ENCODE measurements around the gene PRDM7. TPM values are rescaled to one million over a fixed set of nuclear protein-coding genes. Genes with fewer than 3 reads are reported as not detected.

Gene PRDM7
- total RNA-seq, 1 experiment from 2014 or later = not detected

DNA sequence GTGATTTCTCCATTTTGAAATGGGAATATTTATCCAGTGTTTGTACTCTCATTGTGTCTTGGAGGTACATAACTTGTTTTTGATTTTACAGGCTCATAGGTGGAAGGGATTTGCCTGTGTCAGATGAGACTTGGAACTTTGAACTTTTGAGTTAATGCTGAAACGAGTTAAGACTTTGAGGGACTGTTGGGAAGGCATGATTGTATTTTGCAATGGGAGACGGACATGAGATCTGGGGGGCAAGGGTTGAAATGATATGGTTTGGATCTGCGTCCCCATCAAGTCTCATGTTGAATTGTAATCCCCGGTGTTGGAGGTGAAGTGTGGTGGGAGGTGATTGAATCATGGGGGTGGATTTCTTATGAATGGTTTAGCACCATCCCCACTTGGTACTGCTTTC lies 21.8 kb downstream of the PRDM7 start:
- no TSS peak for BruUV-seq (replicated peaks)
- ChIA-PET POLR2A (ENCODE audit: unreplicated experiment) (no interaction called here), CTCF (no interaction called here)
- Histone ChIP-seq H3K36me3 (ENCODE audit: low read depth, low read length) (no peaks in the 10 kb centered on the region), H3K4me1 (ENCODE audit: insufficient read depth, low read length) (peaks cover 5% of the 10 kb centered on the region; the same call in 1 of the 2 replicates), H3K9me2 (replicated peaks; ENCODE audit: low read length) (no peaks in the 10 kb centered on the region), H4K20me1 (ENCODE audit: low read length) (no peaks in the 10 kb centered on the region), H3K27ac (ENCODE audit: low read length) (no peak overlapping the region), H3F3A (ENCODE audit: low read length, unreplicated experiment) (no peaks in the 10 kb centered on the region), H3K79me2 (ENCODE audit: low read length) (no peaks in the 10 kb centered on the region), H3K4me3 (ENCODE audit: low read length) (no peak overlapping the region), H3K27me3 (ENCODE audit: low read length) (no peaks in the 10 kb centered on the region), H3K9me3 (ENCODE audit: low read length) (peaks cover 6% of the 10 kb centered on the region; the same call in 1 of the 2 replicates), H3K4me2 (ENCODE audit: low read length) (no peak overlapping the region), H2AFZ (ENCODE audit: low read length) (no peak overlapping the region), H3K9ac (ENCODE audit: low read length) (no peak overlapping the region)
- intact Hi-C loops (cut with micrococcal nuclease) = no loop called here
- DNase-seq (no peak), ATAC-seq (no peak)
- TF ChIP-seq EZH2phosphoT487 (IDR thresholded peaks at IDR 0.05; ENCODE audit: borderline replicate concordance, low read length) = no peak
- no peak for TF ChIP-seq EZH2 (IDR thresholded peaks at IDR 0.05; ENCODE audit: low read length, unreplicated experiment)
- TF ChIP-seq, protein P1, sequence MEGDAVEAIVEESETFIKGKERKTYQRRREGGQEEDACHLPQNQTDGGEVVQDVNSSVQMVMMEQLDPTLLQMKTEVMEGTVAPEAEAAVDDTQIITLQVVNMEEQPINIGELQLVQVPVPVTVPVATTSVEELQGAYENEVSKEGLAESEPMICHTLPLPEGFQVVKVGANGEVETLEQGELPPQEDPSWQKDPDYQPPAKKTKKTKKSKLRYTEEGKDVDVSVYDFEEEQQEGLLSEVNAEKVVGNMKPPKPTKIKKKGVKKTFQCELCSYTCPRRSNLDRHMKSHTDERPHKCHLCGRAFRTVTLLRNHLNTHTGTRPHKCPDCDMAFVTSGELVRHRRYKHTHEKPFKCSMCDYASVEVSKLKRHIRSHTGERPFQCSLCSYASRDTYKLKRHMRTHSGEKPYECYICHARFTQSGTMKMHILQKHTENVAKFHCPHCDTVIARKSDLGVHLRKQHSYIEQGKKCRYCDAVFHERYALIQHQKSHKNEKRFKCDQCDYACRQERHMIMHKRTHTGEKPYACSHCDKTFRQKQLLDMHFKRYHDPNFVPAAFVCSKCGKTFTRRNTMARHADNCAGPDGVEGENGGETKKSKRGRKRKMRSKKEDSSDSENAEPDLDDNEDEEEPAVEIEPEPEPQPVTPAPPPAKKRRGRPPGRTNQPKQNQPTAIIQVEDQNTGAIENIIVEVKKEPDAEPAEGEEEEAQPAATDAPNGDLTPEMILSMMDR (conservative IDR thresholded peaks at IDR 0.05; ENCODE audit: low read depth, low read length) = no peak

DNA sequence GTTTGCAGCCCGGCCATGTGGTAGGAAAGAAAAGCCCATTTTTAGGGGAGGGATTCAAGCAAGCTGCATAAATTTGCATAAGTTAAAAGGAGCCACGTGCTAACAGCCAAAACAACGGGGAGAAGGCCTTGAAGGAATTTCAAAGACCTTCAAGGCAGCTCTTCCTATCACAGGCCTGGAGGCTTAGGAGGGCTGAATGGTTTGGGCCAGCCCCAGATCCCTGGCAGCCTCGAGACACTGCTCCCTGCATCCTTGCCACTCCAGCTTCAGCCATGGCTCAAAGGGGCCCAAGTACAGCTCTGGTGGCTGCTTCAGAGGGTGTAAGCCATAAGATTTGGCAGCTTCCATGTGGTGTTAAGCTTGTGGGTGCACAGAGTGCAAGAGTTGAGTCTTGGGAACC lies 22.6 kb downstream of the PRDM7 start:
- Histone ChIP-seq H3K36me3 (ENCODE audit: low read depth, low read length) (no peaks in the 10 kb centered on the region), H3K27me3 (ENCODE audit: low read length) (no peaks in the 10 kb centered on the region), H3K9ac (ENCODE audit: low read length) (no peak overlapping the region), H4K20me1 (ENCODE audit: low read length) (no peaks in the 10 kb centered on the region), H3K4me3 (ENCODE audit: low read length) (no peak overlapping the region), H3K4me2 (ENCODE audit: low read length) (no peak overlapping the region), H3K4me1 (ENCODE audit: insufficient read depth, low read length) (peaks cover 5% of the 10 kb centered on the region; the same call in 1 of the 2 replicates), H2AFZ (ENCODE audit: low read length) (no peak overlapping the region), H3F3A (ENCODE audit: low read length, unreplicated experiment) (no peaks in the 10 kb centered on the region), H3K79me2 (ENCODE audit: low read length) (no peaks in the 10 kb centered on the region), H3K9me2 (replicated peaks; ENCODE audit: low read length) (no peaks in the 10 kb centered on the region), H3K27ac (ENCODE audit: low read length) (no peak overlapping the region), H3K9me3 (ENCODE audit: low read length) (peaks cover 6% of the 10 kb centered on the region; the same call in 1 of the 2 replicates)
- no TSS peak for BruUV-seq (replicated peaks)
- TF ChIP-seq, protein P1 (conservative IDR thresholded peaks at IDR 0.05; ENCODE audit: low read depth, low read length) = no peak
- no peak for TF ChIP-seq EZH2phosphoT487 (IDR thresholded peaks at IDR 0.05; ENCODE audit: borderline replicate concordance, low read length)
- TF ChIP-seq EZH2 (IDR thresholded peaks at IDR 0.05; ENCODE audit: low read length, unreplicated experiment) = no peak
- intact Hi-C loops (cut with micrococcal nuclease) = no loop called here
- DNase-seq = no peak
- CTCF ChIA-PET = no interaction called here
- no peak for ATAC-seq
- POLR2A ChIA-PET (ENCODE audit: unreplicated experiment) = no interaction called here

DNA sequence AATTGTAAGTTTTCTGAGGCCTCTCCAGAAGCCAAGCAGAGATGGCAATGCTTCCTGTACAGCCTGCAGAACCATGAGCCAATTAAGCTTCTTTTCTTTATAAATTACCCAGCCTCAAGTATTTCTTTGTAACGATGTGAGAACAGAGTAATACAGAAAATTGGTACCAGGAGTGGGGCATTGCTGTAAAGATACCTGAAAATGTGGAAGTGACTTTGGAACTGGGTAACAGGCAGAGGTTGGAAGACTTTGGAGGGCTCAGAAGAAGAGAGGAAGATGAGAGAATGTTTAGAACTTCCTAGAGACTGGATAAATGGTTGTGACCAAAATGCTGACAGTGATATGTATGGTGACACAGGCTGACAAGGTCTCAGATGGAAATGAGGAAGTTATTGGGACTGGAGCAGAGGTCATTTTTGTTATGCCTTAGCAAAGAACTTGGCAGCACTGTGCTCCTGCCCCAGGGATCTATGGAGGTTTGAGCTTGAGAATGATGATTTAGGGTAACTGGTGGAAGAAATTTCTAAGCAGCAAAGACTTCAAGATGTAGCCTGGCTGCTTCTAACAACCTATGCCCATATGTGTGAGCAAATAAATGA lies 23.1 kb downstream of the PRDM7 start:
- H3K79me2 ChIP-seq (ENCODE audit: low read length) = no peaks in the 10 kb centered on the region
- H4K20me1 ChIP-seq (ENCODE audit: low read length) = no peaks in the 10 kb centered on the region
- BruUV-seq (replicated peaks) = no TSS peak
- DNase-seq = no peak
- no peaks in the 10 kb centered on the region for H3F3A ChIP-seq (ENCODE audit: low read length, unreplicated experiment)
- H3K9ac ChIP-seq (ENCODE audit: low read length) = no peak overlapping the region
- no peak for ATAC-seq
- no peak overlapping the region for H3K27ac ChIP-seq (ENCODE audit: low read length)
- POLR2A ChIA-PET (ENCODE audit: unreplicated experiment) = no interaction called here
- peaks cover 6% of the 10 kb centered on the region; the same call in 1 of the 2 replicates for H3K9me3 ChIP-seq (ENCODE audit: low read length)
- no peaks in the 10 kb centered on the region for H3K36me3 ChIP-seq (ENCODE audit: low read depth, low read length)
- H3K4me3 ChIP-seq (ENCODE audit: low read length) = no peak overlapping the region
- peaks cover 5% of the 10 kb centered on the region; the same call in 1 of the 2 replicates for H3K4me1 ChIP-seq (ENCODE audit: insufficient read depth, low read length)
- no peak overlapping the region for H3K4me2 ChIP-seq (ENCODE audit: low read length)
- CTCF ChIA-PET = no interaction called here
- H2AFZ ChIP-seq (ENCODE audit: low read length) = no peak overlapping the region
- intact Hi-C loops (cut with micrococcal nuclease) = no loop called here
- TF ChIP-seq EZH2phosphoT487 (IDR thresholded peaks at IDR 0.05; ENCODE audit: borderline replicate concordance, low read length) (no peak), EZH2 (IDR thresholded peaks at IDR 0.05; ENCODE audit: low read length, unreplicated experiment) (no peak)
- TF ChIP-seq, protein P1 (conservative IDR thresholded peaks at IDR 0.05; ENCODE audit: low read depth, low read length) = no peak
- H3K9me2 ChIP-seq (replicated peaks; ENCODE audit: low read length) = no peaks in the 10 kb centered on the region
- no peaks in the 10 kb centered on the region for H3K27me3 ChIP-seq (ENCODE audit: low read length)
